GM23248 (cell line): ENCODE measurements around the gene PITHD1. TPM values are rescaled to one million over a fixed set of nuclear protein-coding genes. Genes with fewer than 3 reads are reported as not detected.

Source experiments
- DNase-seq: peaks from one replicate; pipeline ENCODE4 v3.0.0-alpha.2; 2015
- H2AFZ ChIP-seq: fragments of 200-600 bp; sonication (generic); 2 replicates; pipeline ENCODE4 v1.6.1; 2016; ENCODE audit warnings: antibody characterized with exemption
- H3F3A ChIP-seq: fragments of 200-600 bp; sonication (generic); 2 replicates; pipeline ENCODE4 v1.6.1; 2016; ENCODE audit warnings: mild to moderate bottlenecking, antibody characterized with exemption, mixed run types; ENCODE audit not compliant: insufficient read depth
- H3K27ac ChIP-seq: fragments of 200-600 bp; sonication (generic); 2 replicates; pipeline ENCODE4 v1.5.1; 2016; ENCODE audit warnings: mild to moderate bottlenecking
- H3K27me3 ChIP-seq: fragments of 200-600 bp; sonication (generic); replicated peaks from 2 replicates; pipeline ENCODE4 v1.6.1; 2016; ENCODE audit warnings: mild to moderate bottlenecking; ENCODE audit not compliant: insufficient read depth
- H3K36me3 ChIP-seq: fragments of 200-600 bp; sonication (generic); 2 replicates; pipeline ENCODE4 v1.6.1; 2016; ENCODE audit warnings: low read depth, mild to moderate bottlenecking
- H3K4me1 ChIP-seq: fragments of 200-600 bp; sonication (generic); 2 replicates; pipeline ENCODE4 v1.6.1; 2016; ENCODE audit warnings: mild to moderate bottlenecking; ENCODE audit not compliant: insufficient read depth
- H3K4me2 ChIP-seq: fragments of 200-600 bp; sonication (generic); one replicate; pipeline ENCODE4 v1.6.1; 2016; ENCODE audit warnings: mild to moderate bottlenecking; ENCODE audit not compliant: unreplicated experiment
- H3K4me3 ChIP-seq: fragments of 200-600 bp; sonication (generic); 2 replicates; pipeline ENCODE4 v1.5.1; 2016; ENCODE audit warnings: mild to moderate bottlenecking
- H3K79me2 ChIP-seq: fragments of 200-600 bp; sonication (generic); 2 replicates; pipeline ENCODE4 v1.6.1; 2016; ENCODE audit warnings: mild to moderate bottlenecking; ENCODE audit not compliant: insufficient read depth
- H3K9ac ChIP-seq: fragments of 200-600 bp; sonication (generic); 2 replicates; pipeline ENCODE4 v1.6.1; 2016; ENCODE audit warnings: mild to moderate bottlenecking
- H3K9me2 ChIP-seq: fragments of 200-600 bp; sonication (generic); 2 replicates; pipeline ENCODE4 v1.6.1; 2016; ENCODE audit warnings: mixed run types, mild to moderate bottlenecking, moderate library complexity; ENCODE audit not compliant: insufficient read depth
- H3K9me3 ChIP-seq: fragments of 200-600 bp; sonication (generic); one replicate; pipeline ENCODE4 v1.6.1; 2017; ENCODE audit warnings: low read depth
- H4K20me1 ChIP-seq: fragments of 200-600 bp; sonication (generic); 2 replicates; pipeline ENCODE4 v1.6.0; 2016; ENCODE audit not compliant: insufficient read depth
- EZH2 ChIP-seq: fragments of 200-600 bp; sonication (generic); IDR thresholded peaks from 2 replicates; pipeline ENCODE4 v1.6.1; 2018; ENCODE audit warnings: antibody characterized with exemption, mild to moderate bottlenecking; ENCODE audit not compliant: insufficient read depth, poor library complexity, severe bottlenecking
- EZH2phosphoT487 ChIP-seq: fragments of 200-600 bp; sonication (generic); IDR thresholded peaks from 2 replicates; pipeline ENCODE4 v1.6.1; 2018; ENCODE audit warnings: antibody characterized with exemption, moderate library complexity, mild to moderate bottlenecking, low read depth; ENCODE audit not compliant: insufficient read depth
- WGBS, 2 experiments: methylation state at CpG; one replicate each; pipeline ENCODE4 v1.1.6; 2015 to 2017; ENCODE audit warnings: low lambda C conversion rate in 2 of 2, low coverage in 1 of 2; ENCODE audit errors: missing lambda C conversion rate in 2 of 2; 5-methylcytosine and 5-hydroxymethylcytosine counted together
- in situ Hi-C: fragments of 300-500 bp; cut with MboI; formaldehyde crosslinking; loops from 2 replicates; pipeline ENCODE4 v1.15.0; 2020
- polyA plus RNA-seq: library from polyadenylated mRNA; unstranded; fragments of >200 nt; fragmentation: Nextera tagmentation; extraction: Ambion mirVana; gene quantifications from 2 replicates; pipeline ENCODE4 v1.2.1, GENCODE V29; 2016
- total RNA-seq: library from RNA; depleted of rRNA; stranded (reverse); fragments of >200 nt; shearing (Covaris generic); gene quantifications from 2 replicates; pipeline ENCODE4 v1.2.3, GENCODE V29; 2014

The PITHD1 gene
- total and polyA plus RNA-seq, 2 experiments from 2014 or later = 38.4 to 51.0 TPM

GRCh38 chr1:23796466-23797271 is 18.5 kb downstream of the PITHD1 start:
- in situ Hi-C loops = no loop called here
- WGBS, 2 experiments = 75 to 77% methylated on average over 16 to 17 of the region's 17 CpGs

DNA sequence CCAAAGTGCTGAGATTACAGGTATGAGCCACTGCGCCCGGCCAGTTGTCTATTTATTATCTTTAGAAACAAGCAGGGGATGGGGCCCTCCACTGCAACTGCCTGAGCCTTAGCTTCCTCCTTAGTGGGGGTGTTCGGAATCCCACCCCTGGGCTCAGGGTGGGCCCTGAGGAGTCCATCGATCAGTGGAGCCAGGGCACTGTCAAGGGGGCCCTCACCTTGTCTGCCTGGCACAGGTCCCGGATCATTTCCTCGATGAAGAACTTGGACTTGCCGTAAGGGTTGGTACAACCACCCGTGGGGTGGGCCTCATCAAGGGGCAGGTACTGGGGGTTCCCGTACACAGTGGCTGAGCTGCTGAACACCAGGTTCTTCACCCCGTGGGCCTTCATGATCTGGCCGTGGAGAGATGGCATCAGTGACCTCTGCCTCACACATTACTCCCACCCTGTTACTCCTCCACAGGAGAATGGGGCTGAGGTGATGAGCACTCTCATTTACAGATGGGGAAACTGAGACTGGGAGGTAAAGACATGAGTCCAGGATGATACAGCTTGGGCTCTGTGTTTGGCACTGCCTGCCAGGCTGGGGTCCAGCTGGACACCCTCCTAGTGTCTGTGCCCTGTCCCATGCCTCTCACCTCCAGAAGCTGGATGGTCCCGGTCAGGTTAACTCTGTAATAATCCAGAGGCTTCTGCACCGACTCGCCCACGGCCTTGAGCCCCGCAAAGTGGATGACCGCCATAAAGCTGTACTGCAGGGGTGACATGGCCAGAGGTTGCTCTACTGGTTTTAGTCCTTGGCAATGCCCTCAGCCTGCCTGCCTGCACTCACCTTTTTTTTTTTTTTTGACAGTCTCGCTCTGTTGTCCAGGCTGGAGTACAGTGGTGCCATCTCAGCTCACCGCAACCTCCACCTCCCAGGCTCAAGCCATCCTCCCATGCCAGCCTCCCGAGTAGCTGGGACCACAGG is 19.5 kb downstream of the PITHD1 start:
- 81 to 83% methylated on average over 20 of the region's 20 CpGs for WGBS, 2 experiments
- Histone ChIP-seq H3K27ac (no peak overlapping the region), H3K9me2 (no peaks in the 10 kb centered on the region), H3K36me3 (no peaks in the 10 kb centered on the region; the same call in 1 of the 2 replicates), H3K27me3 (no peaks in the 10 kb centered on the region), H3K4me2 (no peak overlapping the region), H3K4me1 (peaks cover 7% of the 10 kb centered on the region; the same call in 1 of the 2 replicates), H4K20me1 (no peaks in the 10 kb centered on the region), H3K9ac (no peak overlapping the region), H3K9me3 (no peaks in the 10 kb centered on the region), H3K79me2 (peaks cover 11% of the 10 kb centered on the region), H3K4me3 (no peak overlapping the region), H2AFZ (no peak overlapping the region), H3F3A (peaks cover 3% of the 10 kb centered on the region; the same call in 1 of the 2 replicates)
- DNase-seq = no peak
- in situ Hi-C loops = no loop called here
- TF ChIP-seq EZH2 (no peak), EZH2phosphoT487 (no peak)

More at GRCh38 chr1:23796466-23797271, 18.5 kb downstream of the PITHD1 start:
- H3K36me3 ChIP-seq = no peaks in the 10 kb centered on the region; the same call in 1 of the 2 replicates
- H3K4me1 ChIP-seq = peaks cover 7% of the 10 kb centered on the region; the same call in 1 of the 2 replicates
- H3K4me2 ChIP-seq = no peak overlapping the region
- no peaks in the 10 kb centered on the region; the same call in 1 of the 2 replicates for H3F3A ChIP-seq
- no peak overlapping the region for H3K27ac ChIP-seq
- H2AFZ ChIP-seq = no peak overlapping the region
- no peaks in the 10 kb centered on the region for H4K20me1 ChIP-seq
- H3K9me3 ChIP-seq = no peaks in the 10 kb centered on the region
- H3K9ac ChIP-seq = no peak overlapping the region
- TF ChIP-seq EZH2 (no peak), EZH2phosphoT487 (no peak)
- H3K9me2 ChIP-seq = no peaks in the 10 kb centered on the region
- peaks cover 22% of the 10 kb centered on the region for H3K79me2 ChIP-seq
- no peak overlapping the region for H3K4me3 ChIP-seq
- DNase-seq = no peak
- no peaks in the 10 kb centered on the region for H3K27me3 ChIP-seq

- Histone ChIP-seq H3K9ac (no peak overlapping the region), H3K79me2 (peaks cover 1% of the 10 kb centered on the region; the same call in 1 of the 2 replicates), H3F3A (peaks cover 4% of the 10 kb centered on the region; the same call in 1 of the 2 replicates), H3K4me3 (no peak overlapping the region), H3K4me2 (no peak overlapping the region), H3K27ac (no peak overlapping the region), H3K9me2 (no peaks in the 10 kb centered on the region), H3K27me3 (no peaks in the 10 kb centered on the region), H2AFZ (no peak overlapping the region), H3K9me3 (no peaks in the 10 kb centered on the region), H3K4me1 (peaks cover 7% of the 10 kb centered on the region; the same call in 1 of the 2 replicates), H4K20me1 (no peaks in the 10 kb centered on the region), H3K36me3 (no peaks in the 10 kb centered on the region; the same call in 1 of the 2 replicates)
- 93% methylated on average over 11 to 12 of the region's 12 CpGs for WGBS, 2 experiments
- in situ Hi-C loops = no loop called here
- TF ChIP-seq EZH2 (no peak), EZH2phosphoT487 (no peak)
- DNase-seq = peak; percentile 21
Observed at GRCh38 chr1:23798662-23799142, 20.5 kb downstream of the PITHD1 start.

GRCh38 chr1:23799255-23799569 is 21.0 kb downstream of the PITHD1 start:
- Histone ChIP-seq H3K4me2 (peak overlapping the region; percentile 88), H3K4me3 (peak overlapping the region; percentile 84; the same call in 1 of the 2 replicates), H3K27me3 (no peaks in the 10 kb centered on the region), H3K9me3 (no peaks in the 10 kb centered on the region), H3K9ac (peak overlapping the region; percentile 82; the same call in 1 of the 2 replicates), H3K36me3 (no peaks in the 10 kb centered on the region; the same call in 1 of the 2 replicates), H3K9me2 (no peaks in the 10 kb centered on the region), H3K4me1 (peaks cover 7% of the 10 kb centered on the region; the same call in 1 of the 2 replicates), H2AFZ (0 out of 2 replicates have a peak overlapping the region, but pooled peaks have one; percentile 90), H3K27ac (no peak overlapping the region; the same call in 1 of the 2 replicates), H4K20me1 (no peaks in the 10 kb centered on the region), H3F3A (peaks cover 4% of the 10 kb centered on the region; the same call in 1 of the 2 replicates), H3K79me2 (no peaks in the 10 kb centered on the region)
- in situ Hi-C loops = no loop called here
- 97 to 100% methylated on average over 7 of the region's 7 CpGs for WGBS, 2 experiments
- TF ChIP-seq EZH2phosphoT487 (no peak), EZH2 (no peak)
- no peak for DNase-seq
